ENCODE data around the gene C5orf46. TPM values are rescaled to one million over a fixed set of nuclear protein-coding genes. Genes with fewer than 3 reads are reported as not detected.

C5orf46 gene
- total and polyA plus RNA-seq, 9 of the 15 experiments (the other 6 are each of a cell fraction or from before 2014, with no cell fraction given), result not detected

GRCh38 chr5:147927901-147928300 lies 21.6 kb upstream of the C5orf46 start:
- Histone ChIP-seq H4K20me1 (replicated peaks; ENCODE audit: control insufficient read depth, insufficient read depth, low read length) (no peaks in the 10 kb centered on the region), H3K79me2 (ENCODE audit: control insufficient read depth, insufficient read depth, low read length) (no peaks in the 10 kb centered on the region), H3K9me1 (ENCODE audit: control insufficient read depth, insufficient read depth, low read length) (no peaks in the 10 kb centered on the region), H3K9me3 (replicated peaks; ENCODE audit: control insufficient read depth, insufficient read depth, low read depth, low read length) (no peaks in the 10 kb centered on the region), H3K4me1 (replicated peaks in 1 of 2; ENCODE audit: control insufficient read depth in 2 of 2, insufficient read depth in 2 of 2, low read length in 2 of 2) (no peaks in the 10 kb centered on the region), H3K27me3 (ENCODE audit: control insufficient read depth in 2 of 2, insufficient read depth in 2 of 2, low read length in 2 of 2) (no peaks in the 10 kb centered on the region), H3K4me2 (ENCODE audit: insufficient read depth, low read length) (no peak overlapping the region), H2AFZ (ENCODE audit: low read depth, low read length) (no peak overlapping the region), H3K9ac (ENCODE audit: insufficient read depth in 1 of 2, low read depth in 2 of 2, low read length in 2 of 2) (no peak overlapping the region), H3K36me3 (ENCODE audit: control insufficient read depth, insufficient read depth, low read length) (no peaks in the 10 kb centered on the region), H3K4me3 (no peak overlapping the region), H3K27ac (ENCODE audit: extremely low read depth, low read depth, low read length) (no peak overlapping the region)
- ChIA-PET POLR2A (no interaction called here), CTCF (ENCODE audit: low intra/inter-chr PET ratio) (no interaction called here)
- FAIRE-seq, result no peak
- in situ Hi-C loops (cut with MboI) (no loop called here), intact Hi-C loops (cut with micrococcal nuclease) (no loop called here)
- 0% methylated on average over 3 of the region's 3 CpGs for WGBS (ENCODE audit: insufficient coverage, low coverage, missing lambda C conversion rate)
- BruUV-seq (replicated peaks), result no TSS peak
- no peak for ATAC-seq
- TF ChIP-seq SMAD4 (CRISPR knock-in tag; conservative IDR thresholded peaks at IDR 0.05), result no peak
- no peak for TF ChIP-seq E2F1 (CRISPR knock-in tag; IDR thresholded peaks at IDR 0.05)
- no peak for TF ChIP-seq CGGBP1 (CRISPR knock-in tag; IDR thresholded peaks at IDR 0.05)
- TF ChIP-seq ZNF518B (CRISPR knock-in tag; IDR thresholded peaks at IDR 0.05), result no peak
- no peak for TF ChIP-seq PCBP1 (IDR thresholded peaks at IDR 0.05; ENCODE audit: low read depth, low read length, poor library complexity, severe bottlenecking)
- no peak for TF ChIP-seq TRIM28 (IDR thresholded peaks at IDR 0.05)
- DNase-seq (ENCODE audit: extremely low read depth in 1 of 4, low spot score in 3 of 4), result no peak
